ENCODE data around the gene AAK1.

Gene AAK1

DNA sequence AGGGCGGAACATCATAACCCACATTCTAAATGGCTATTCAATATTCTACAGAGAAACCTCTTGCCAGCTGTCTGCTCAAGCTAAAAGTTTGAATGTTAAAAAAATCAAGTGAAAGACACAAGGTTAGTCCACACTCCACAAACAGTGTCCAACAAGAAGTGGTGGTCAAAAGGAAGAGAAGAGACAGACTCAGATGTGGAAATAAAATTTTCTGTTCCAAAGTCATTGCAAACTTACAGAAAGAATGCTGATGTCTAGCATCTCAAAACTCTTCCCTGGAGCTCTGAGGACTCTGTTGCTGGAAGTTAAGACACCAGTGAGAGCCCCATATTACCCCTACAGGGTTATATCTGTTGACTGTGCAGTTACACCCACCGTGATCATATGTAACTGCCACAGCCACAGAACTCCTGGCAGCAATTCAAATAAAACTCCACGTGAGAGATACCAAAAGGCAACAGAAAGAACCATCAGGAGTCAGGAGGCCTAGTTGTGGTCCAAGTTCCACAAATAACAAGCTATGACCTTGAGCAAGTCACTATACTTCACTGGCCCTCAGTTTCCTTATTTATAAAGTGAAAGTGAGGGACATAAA, 60.9 kb downstream of the AAK1 start:
- H3K4me3 ChIP-seq (ENCODE audit: low read depth, low read length) = no peak overlapping the region
- DNase-seq (ENCODE audit: low read depth) = peak; percentile 77
- TF ChIP-seq, protein P1, sequence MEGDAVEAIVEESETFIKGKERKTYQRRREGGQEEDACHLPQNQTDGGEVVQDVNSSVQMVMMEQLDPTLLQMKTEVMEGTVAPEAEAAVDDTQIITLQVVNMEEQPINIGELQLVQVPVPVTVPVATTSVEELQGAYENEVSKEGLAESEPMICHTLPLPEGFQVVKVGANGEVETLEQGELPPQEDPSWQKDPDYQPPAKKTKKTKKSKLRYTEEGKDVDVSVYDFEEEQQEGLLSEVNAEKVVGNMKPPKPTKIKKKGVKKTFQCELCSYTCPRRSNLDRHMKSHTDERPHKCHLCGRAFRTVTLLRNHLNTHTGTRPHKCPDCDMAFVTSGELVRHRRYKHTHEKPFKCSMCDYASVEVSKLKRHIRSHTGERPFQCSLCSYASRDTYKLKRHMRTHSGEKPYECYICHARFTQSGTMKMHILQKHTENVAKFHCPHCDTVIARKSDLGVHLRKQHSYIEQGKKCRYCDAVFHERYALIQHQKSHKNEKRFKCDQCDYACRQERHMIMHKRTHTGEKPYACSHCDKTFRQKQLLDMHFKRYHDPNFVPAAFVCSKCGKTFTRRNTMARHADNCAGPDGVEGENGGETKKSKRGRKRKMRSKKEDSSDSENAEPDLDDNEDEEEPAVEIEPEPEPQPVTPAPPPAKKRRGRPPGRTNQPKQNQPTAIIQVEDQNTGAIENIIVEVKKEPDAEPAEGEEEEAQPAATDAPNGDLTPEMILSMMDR (conservative IDR thresholded peaks at IDR 0.05; ENCODE audit: low read depth, low read length) = no peak

GRCh38 chr2:69581774-69582581, 61.6 kb downstream of the AAK1 start:
- DNase-seq (ENCODE audit: low read depth) = peak; percentile 47
- TF ChIP-seq, protein P1 (conservative IDR thresholded peaks at IDR 0.05; ENCODE audit: low read depth, low read length) = no peak
- no peak overlapping the region for H3K4me3 ChIP-seq (ENCODE audit: low read depth, low read length)

- TF ChIP-seq, protein P1 (conservative IDR thresholded peaks at IDR 0.05; ENCODE audit: low read depth, low read length) = no peak
- no peak for DNase-seq (ENCODE audit: low read depth)
- H3K4me3 ChIP-seq (ENCODE audit: low read depth, low read length) = no peak overlapping the region
These were observed 63.1 kb downstream of the AAK1 start for GRCh38 chr2:69580486-69580885.

DNA sequence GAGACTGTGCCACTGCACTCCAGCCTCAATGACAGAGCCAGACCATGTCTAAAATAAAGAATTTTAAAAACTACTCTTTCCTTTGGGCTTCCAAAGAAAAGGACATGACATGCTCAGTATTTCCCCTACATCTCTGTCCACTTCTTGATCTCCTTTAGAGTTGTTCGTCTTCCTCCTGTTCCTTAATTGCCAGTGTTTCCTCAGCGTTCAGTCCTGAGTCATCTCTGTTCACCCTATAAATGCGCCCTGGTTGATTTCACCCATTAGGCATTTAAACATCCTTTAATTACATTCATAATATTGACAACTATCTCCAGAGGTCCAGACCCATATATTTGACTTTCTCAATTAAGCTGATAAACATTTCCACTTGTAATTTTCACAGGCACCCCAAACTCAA, 64.0 kb downstream of the AAK1 start:
- no peak for DNase-seq (ENCODE audit: low read depth)
- TF ChIP-seq, protein P1 (conservative IDR thresholded peaks at IDR 0.05; ENCODE audit: low read depth, low read length) = no peak
- no peak overlapping the region for H3K4me3 ChIP-seq (ENCODE audit: low read depth, low read length)

DNA sequence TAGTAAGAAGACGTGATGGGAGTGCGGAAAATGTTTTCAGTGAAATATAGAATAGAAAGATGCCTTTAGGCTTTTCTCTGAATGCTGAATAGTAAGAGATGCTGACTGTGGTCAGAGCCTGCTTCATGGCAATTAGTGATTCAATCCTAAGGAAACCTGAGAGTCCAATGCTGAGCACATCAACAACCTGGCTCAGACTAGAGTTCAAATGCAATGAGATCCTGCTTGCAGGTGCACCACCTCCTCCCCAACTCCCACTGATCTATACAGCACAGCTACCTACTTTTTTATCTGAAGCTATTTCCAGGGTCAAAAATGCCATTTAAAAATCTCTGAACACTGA, 65.4 kb downstream of the AAK1 start:
- TF ChIP-seq, protein P1 (conservative IDR thresholded peaks at IDR 0.05; ENCODE audit: low read depth, low read length) = no peak
- no peak overlapping the region for H3K4me3 ChIP-seq (ENCODE audit: low read depth, low read length)
- no peak for DNase-seq (ENCODE audit: low read depth)

- no peak overlapping the region for H3K4me3 ChIP-seq (ENCODE audit: low read depth, low read length)
- peak; percentile 73 for DNase-seq (ENCODE audit: low read depth)
- TF ChIP-seq, protein P1 (conservative IDR thresholded peaks at IDR 0.05; ENCODE audit: low read depth, low read length) = no peak
These were observed 65.9 kb downstream of the AAK1 start for GRCh38 chr2:69577467-69578197.

Data from choroid plexus epithelial cell (primary cell).